Activated T-helper 9 cell treated with anti-CD3 and anti-CD28 coated beads, Interleukin-2, amount 50 U/mL, for 16 hours (primary cell): ENCODE data around the gene APOL1.
A peak's percentile ranks its signal among the peaks of the same experiment; 100 is the strongest.
"Not testable (repeated sequence)": the region's sequence is repeated elsewhere in the genome, so short reads cannot be mapped to it uniquely, and the experiment has no call there.

ENCODE experiments used
- DNase-seq: peaks from one replicate; pipeline ENCODE4 v3.0.0-alpha.2; 2020; ENCODE audit warnings: low read depth

The APOL1 gene

DNA sequence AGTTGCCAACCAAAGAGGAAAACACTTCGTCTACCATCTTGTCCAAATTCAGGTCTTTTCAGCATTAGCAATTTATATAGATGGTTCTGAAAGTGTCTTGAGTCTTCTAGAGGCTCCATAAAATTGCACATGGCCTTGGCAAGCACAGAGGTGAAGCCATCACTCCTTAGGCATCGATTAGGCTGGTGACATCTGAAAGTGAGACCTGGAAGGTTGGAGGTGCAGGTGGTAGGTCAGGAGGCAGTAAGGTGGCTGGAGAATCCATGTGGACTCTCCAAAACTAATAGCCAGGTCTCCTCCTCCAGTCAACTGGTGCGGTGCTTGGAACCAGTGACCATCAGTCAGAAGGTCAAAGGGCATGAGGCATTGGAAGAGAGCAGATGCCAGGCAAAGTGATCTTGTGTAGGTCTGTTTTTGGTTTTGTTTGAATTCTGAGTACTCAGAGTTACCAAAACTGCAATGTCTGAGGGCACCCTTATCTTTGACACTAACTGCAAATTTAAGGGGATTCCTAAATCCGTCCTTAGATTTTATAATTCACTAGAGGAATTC, 7.1 kb upstream of the APOL1 start:
- DNase-seq = no peak

DNA sequence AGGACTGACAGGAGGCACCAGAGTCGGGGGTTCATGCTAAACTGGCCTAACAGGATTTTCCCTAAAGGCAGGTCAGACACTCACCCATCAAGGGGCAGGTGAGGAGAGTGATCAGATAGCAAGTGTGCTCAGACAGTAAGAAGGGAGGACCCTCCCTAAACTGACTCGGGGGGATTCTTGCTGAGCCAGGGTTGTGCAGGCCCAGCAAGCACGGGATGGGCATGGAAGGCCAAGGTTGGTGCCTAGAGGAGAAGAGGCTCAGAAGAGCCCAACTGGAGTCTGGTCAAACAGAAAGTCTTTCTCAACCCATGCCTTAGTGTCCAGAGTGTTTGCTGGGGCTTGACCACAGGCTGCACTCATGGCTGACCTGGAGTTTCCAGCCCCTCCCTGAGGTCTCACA, 6.2 kb upstream of the APOL1 start:
- no peak for DNase-seq

DNA sequence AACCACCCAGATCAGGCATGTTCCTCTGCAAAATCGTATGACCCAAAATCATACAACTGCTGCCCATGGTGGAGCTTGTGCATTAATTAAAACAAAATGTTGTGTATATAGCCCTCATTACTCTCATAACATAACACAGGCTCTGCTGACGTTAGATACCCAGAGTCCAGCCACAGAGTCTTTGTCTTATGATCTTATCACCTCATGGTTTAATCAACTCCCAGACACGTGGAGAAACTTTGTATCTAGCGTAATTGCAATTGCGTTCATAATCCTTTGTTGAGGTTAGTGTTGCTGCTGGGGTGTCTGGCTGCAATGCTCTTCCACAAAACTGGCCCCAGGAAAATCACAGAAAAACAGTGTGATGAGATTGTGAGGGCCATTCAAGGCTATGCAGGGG, 5.0 kb upstream of the APOL1 start:
- no peak for DNase-seq

DNA sequence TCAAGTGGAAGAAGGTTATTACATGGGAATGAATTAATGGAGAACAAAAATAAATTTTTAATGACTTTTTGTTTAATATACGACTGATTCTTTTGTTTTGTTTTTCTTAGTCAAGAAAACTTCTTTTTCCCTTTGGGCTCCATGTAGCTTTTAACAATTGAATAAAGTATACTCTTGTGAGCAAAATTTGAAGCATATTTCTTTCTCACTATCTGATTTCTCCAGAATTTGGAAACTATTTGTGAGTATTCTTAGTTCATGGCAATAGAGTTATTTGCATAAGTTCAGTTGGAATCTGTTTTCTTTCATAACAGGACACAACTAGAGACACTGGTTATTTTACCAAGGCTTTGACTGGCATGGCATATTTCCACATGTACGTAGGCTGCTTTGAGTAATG, 3.8 kb upstream of the APOL1 start:
- DNase-seq = no peak

DNA sequence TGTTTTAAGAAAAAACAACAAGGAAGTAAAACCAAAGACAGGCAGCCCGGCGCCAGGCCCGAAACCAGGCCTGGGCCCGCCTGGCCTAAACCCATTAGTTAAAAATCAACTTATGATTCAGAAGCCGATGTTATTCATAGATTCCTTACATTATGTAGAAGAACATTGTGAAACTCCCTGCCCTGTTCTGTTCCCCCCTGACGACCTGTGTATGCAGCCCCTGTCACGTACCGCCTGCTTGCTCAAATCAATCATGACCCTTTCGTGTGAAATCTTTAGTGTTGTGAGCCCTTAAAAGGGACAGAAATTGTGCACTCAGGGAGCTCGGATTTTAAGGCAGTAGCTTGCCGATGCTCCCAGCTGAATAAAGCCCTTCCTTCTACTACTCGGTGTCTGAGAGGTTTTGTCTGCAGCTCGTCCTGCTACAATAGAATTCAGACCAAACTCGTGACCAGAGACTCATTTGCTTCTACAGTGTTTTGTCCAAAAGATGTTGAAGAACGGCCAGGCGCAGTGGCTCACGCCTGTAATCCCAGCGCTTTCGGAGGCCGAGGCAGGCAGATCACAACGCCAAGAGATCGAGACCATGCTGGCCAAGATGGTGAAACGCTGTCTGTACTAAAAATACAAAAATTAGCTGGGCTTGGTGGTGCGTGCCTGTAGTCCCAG, 2.5 kb upstream of the APOL1 start:
- not testable (repeated sequence) for DNase-seq

DNA sequence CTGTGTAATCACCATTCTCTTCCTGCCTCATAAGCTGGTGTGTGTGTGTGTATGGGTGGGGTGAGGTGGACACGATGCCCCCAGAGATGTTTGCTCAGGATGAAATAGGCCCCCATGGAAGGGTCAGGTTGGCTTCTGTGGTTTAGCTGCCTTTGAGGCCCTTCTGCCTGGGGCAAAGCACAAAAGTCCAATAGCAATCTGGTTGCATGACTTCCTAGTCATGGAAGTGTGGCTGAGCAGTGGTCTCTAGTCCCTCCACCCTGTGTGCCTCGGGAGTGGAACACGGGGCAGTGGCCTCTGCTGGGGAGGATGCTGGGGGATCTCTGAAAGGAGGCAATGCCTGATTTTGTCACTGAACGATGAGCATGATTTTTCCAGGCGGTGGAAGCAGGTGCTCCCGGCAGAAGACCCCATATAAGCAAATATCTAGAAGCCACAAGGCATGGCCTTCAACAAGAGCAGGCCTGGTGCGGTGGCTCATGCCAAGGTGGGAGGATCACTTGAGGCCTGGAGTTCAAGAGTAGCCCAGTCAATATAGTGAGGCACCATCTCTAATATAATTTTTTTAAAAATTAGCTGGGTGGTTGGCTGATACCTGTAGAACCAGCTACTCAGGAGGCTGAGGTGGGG, 839 bp upstream of the APOL1 start:
- not testable (repeated sequence) for DNase-seq

DNA sequence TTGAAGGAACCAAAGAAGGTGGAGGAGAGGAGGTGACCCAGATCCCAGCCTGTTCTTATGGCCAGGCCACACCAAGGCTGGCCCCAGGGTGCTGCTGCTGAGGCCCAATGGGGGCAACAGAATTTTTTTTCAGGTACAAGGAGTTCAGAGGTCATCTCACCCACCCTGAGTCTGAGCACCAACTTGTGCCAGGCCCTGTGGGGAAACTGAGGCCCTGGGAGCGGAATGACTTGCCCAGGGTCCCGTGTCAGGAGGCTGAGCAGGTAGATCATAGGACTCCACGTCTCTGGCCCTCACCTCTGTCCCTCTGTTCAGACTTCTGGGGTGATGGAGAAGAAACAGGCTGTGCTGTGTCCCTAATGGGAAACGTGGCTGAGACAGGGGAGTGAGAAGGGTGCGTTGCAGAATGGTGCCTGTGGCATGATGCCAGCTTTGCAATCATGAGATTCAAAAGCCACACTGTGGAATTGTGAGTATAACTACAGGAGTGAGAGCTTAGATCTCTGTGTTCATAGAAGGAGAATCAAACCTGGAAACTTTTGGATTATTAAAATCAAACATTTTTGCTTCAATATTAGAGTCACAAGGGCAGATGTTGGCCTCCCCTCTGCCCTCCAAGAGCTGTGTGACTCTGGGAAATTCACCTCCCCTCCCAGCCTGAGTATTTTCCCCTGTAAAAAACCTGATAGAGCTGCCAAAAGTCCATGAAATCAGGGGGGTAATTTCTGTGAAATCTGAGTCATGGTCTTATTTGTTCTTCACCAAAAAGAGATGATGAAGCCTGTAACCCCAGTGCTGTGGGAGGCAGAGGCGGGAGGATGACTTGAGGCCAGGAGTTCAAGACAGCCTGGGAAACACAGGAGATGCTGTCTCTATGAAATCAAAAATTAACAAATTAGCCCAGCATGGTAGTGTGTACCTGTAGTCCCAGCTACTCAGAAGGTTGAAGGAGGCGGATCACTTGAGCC, 874 bp downstream of the APOL1 start:
- peak; percentile 27 for DNase-seq

DNA sequence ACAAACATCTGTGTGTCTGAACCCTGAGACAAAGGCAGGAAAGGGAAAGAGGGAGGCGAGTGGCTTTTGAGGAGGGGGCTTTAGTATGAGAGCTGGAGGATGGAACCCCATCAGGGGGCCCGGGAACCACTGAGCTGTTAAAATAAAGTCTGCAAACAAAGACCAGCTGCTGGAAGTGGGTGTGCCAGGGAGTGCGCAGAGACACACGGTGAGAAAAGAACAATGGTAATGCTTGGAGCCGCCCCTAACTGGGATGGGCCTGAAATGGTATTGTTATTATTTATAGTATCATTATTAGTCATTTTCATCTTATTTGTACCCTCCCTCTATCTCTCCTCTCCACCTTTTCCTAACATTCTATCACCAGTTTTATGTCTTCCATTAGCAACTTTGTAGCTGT, 2.6 kb downstream of the APOL1 start:
- not testable (repeated sequence) for DNase-seq

DNA sequence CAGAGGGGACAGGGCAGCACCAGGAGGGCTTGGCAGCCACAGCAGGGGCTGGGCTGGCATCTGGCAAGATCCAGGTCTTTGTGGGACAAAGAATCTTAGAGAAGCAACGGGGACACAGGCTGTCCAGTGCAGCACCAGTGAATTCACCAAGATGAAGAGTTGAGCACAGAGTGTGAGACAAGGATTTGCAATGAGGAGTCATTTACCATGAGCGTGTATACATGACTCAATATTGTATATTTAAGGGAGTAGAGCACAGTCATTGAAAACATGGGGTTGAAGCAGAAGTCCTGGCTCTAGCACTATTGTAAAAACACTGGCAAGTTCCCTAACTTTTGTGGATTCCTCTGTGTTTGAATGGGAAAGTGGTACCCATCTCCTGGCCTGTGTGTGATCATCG, 3.5 kb downstream of the APOL1 start:
- no peak for DNase-seq

DNA sequence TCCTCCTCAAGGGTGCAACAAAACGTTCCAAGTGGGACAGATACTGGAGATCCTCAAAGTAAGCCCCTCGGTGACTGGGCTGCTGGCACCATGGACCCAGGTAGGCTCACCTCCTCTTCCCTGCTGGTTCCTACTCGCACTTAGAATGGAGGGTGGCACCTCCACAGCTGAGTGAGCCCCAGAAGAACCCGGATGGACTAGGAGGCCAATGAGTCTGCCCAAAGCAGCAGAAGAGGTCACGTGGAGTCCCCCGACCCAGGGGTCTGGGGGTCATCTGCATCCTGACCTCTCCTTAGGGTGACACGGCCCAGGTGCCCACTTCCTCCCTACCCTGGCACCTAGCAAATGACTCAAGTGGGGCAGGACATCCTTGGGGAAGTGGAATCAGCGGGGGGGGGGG, 4.4 kb downstream of the APOL1 start:
- DNase-seq = no peak

DNA sequence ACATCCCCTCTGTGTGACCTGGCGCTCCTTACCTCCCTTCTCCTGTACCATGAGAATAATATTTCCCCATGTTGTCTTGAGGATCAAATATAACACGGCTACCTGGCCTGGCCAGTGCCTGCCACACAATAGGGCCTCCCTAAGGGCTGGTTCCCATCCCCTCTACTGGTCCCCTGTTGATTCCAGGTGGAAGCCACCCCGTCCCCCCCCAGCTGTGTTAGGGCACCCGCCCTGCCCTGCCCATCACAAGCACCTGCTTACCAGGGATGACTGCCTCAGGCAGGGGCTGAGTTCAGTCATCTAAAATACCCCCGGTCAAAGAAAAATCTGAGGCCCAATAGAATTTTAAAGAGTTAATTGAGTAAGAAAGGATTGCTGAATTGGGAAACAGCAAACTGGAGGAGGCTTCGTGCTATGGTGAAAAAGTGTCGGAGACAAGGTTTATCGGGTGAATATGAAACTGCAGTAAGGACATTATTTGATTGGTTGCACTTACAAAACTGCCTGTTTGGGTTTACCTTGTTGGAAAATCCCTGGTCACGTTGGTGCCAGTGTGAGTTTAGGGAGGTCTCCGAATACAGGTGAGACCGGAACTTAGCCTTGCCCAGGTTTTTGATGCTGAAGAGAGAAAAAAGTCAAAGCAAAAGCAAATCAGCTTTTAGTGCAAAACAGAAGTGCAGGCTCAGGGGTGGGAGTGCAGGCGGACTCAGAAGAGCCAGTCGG, 5.2 kb downstream of the APOL1 start:
- no peak for DNase-seq

DNA sequence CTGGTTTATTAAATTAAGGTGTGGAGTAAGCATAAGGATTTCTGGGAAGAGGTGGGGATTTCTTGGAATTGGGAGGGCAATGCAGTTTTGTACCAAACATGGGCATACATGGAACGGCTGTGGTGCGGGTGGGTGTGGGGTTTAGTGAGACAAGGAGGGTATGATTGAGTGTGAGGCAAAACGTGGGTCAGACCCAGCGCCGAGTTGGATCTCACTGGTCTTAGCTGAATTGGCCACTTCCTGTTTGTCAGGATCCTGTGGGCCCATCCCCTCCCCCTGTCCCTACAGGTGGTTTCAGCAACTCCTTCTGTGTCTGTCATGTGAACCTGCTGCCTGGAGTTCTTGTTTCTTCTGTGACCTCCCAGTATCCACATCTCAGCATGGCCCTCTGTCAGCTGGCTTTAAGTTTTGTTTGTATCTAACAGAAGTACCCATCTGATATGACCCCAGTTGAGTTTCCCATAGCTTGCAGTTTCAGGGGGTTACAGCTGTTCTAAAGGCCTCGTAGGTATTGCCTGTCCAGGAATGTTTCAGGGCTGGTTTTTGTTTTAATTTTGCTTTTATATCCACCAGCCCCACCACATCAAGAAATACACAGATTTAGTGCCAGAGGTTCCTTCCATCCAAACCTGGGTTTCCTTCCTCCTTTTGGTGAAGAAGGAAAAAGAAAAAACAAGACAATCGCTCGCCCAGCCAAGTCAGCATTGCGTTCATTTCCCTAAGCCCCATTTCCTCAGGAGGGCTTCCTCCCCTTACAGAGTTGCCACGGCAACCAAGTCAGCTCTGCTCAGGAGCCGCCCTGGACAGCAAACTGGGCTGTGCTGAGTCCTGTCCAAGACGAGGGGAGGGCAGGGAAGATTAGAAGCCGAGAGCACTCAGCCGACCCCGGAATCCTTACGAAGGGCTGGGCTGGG, 6.0 kb downstream of the APOL1 start:
- no peak for DNase-seq

DNA sequence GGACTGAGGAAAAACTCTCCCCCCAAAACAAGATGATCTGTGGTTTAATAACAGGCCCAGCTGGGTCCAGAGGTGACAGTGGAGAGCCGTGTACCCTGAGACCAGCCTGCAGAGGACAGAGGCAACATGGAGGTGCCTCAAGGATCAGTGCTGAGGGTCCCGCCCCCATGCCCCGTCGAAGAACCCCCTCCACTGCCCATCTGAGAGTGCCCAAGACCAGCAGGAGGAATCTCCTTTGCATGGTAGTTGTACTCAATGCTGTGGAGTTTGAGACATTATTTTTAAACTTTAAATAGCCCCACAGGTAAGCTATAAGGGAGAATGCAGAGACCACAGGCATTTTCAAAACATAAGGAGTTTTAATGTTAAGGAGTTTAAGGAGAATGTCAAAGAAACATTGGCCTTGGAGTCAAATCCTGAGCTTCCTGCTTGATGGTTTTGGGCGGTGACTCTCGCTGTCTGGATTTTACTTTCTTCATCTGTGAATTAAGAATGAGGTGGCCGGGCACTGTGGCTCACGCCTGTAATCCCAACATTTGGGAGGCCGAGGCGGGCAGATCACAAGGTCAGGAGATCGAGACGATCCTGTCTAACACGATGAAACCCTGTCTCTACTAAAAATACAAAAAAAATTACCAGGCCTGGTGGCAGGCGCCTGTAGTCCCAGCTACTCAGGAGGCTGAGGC, 6.8 kb downstream of the APOL1 start:
- no peak for DNase-seq

DNA sequence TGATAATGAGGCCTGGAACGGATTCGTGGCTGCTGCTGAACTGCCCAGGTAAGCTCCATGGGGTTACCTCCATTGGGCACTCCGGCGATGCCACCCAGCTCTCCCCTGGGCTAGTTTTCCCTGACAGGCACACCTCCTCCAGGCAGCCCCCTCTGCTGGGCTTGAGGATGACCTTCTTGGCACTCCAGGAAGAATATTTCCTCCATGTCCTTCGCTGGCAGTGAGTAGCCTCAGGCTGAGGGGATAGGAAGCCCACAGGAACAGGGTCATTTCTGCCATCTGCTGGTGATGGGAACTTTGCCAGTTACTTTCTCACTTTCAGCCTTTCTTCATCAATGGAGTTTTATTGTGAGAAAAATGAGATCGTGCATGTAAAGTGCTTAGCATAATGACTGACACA, 8.7 kb downstream of the APOL1 start:
- DNase-seq = not testable (repeated sequence)

DNA sequence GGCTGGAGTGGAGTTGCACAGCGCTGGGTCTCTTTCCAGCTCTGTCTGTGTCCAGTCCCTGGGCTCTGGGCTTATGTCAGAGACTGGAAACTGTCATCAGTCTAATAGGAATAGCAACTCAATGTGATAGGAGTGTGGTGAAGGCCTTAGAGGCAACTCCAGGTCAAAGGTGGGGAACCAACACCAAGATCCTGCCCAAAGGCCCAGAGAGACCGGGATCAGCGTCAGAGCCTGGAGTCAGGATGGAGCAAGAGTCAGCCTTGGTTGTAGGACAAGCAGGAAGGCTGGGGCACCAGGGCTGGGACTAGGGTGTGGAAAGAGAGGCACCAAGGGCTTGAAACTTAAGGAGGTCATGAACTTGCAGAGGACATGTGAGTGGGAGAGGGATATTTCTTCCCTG, 9.4 kb downstream of the APOL1 start:
- DNase-seq = not testable (repeated sequence)

DNA sequence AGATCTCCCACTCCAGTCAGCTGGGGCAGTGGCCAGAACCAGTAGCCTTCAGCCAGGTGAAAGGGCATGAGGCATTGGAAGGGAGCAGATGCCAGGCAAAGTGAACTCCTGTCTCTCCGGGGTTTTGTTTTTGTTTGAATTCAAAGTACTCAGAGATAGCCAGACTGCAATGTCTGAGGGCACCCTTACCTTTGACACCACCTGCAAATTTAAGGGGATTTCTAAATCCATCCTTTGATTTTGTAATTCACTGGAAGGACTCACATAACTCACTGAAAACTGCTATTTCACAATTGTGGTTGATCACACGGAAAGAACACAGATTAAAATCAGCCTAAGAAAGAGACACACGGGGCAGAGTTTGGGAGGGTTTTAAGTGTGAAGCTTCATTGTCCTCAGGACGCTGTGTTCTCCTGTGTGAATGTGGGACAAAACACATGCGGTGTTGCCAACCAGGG, 10.3 kb downstream of the APOL1 start:
- not testable (repeated sequence) for DNase-seq

DNA sequence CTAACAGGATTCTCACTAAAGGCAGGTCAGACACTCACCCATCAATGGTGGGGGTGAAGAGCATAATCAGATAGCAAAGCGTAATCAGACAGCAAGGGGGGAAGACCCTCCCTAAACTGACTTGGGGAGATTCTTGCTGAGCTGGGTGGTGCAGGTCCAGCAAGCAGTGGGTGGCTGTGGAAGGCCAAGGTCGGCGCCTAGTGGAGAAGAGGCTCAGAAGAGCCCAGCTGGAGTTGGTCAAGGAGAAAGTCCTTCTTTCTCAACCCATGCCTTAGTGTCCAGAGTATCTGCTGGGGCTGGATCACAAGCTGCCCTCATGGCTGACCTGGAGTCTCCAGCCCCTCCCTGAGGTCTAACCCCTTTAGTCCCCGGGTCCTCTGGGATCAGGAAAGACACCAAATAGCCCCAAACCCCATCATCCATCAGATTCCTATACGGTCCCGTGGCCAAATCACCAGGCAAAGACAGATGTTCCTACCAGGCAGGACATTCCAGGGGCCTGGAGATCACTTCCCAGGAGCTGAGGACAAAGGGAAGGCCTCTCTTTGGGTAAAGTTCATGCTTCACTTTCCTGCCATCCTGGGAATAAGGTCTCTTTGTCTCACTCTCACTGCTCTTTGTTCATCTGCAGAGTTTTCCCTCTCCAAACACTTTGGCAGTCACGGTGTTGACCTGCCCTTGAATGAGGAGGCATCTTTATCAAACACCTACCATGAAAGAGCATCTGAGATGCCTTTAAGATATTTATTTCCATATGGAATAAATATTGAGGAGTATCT, 11.1 kb downstream of the APOL1 start:
- DNase-seq = not testable (repeated sequence)

DNA sequence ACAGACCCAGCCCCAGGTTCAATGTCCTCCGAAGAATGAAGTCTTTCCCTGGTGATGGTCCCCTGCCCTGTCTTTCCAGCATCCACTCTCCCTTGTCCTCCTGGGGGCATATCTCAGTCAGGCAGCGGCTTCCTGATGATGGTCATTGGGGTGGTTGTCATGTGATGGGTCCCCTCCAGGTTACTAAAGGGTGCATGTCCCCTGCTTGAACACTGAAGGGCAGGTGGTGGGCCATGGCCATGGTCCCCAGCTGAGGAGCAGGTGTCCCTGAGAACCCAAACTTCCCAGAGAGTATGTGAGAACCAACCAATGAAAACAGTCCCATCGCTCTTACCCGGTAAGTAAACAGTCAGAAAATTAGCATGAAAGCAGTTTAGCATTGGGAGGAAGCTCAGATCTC, 14.1 kb downstream of the APOL1 start:
- DNase-seq = no peak

DNA sequence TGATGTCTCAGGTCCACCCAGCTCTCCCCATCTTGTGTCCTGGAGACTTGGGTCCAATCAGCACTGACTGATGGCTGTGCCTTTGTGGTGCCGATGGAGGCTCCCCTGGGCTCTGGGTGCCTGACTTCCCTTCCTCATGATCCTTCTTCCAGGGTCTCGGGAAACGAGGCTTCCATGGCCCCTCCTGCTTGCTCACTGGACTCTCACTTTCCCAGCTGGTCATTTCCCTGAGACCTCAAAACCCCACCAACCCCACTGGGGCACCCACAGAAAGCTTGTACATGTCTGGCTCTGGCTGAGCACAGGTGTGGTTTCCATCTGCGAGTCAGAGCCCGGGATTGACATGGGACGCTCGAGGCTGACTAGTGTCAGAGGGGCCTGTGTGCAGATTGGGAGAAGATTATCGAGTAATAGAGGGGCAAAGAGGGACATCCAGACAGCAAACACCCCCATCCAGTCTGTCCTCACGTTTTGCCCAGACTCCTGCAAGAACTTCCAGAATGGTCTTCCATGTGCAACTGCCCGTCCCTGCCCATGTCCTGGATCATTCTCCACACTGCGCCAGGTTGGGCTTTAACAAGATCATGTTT, 15.1 kb downstream of the APOL1 start:
- DNase-seq = no peak
